Superior temporal gyrus (tissue), 1 donor: ENCODE data around the gene TRPC6.
"Not testable (repeated sequence)": the region's sequence is repeated elsewhere in the genome, so short reads cannot be mapped to it uniquely, and the experiment has no call there.

ENCODE experiments used
- DNase-seq: peaks from one replicate; pipeline ENCODE4 v3.0.0-alpha.2; 2016; ENCODE audit errors: extremely low spot score

TRPC6 gene

DNA sequence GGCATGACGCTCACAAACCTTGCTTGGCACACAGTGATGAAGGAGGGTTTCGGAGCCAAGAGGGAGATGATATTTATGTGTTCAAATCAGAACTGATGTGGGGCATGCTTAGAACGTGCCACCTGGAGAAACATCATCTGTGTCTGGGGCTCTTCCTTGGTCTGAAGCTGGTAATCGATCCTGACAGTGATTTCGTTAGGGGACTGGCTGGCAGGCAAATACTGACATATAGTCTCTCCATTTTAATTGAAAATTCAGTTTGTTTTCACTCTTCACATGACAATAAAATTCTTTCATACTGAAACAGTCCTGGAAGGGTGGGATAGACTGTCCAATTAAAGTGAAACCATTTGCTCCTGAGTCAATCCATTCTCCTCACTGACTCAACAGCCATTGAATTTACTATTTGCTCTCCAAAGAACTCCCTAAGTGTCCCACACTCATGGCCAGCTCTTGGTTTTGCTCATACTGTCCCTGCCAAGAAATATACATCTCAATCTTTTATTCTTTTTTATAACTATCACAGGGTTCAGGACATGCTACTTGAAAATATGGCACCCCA is 134.8 kb downstream of the TRPC6 start:
- DNase-seq, result no peak

DNA sequence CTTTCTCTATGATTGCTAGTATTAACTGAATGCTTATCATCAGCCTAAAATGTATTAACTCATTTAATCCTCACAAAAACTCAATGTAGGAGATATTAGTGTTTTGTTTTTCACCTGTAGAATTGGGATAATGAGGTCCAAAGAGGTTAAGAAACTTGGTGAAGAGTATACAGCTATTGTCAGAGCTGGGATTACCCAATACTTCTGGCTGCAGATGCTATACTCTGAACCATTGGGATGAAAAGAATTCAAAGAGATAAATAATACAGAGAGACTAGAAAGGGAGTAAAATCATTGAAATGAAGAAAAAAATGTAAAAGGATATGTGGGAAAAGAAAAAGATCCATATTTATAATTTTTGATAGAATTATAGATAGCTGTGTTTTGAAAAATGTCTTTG is 137.1 kb downstream of the TRPC6 start:
- DNase-seq, result no peak

- DNase-seq, result no peak
Observed at GRCh38 chr11:101446238-101446637, 137.6 kb downstream of the TRPC6 start.

- DNase-seq, result no peak
Observed at GRCh38 chr11:101445761-101446160, 138.0 kb downstream of the TRPC6 start.

GRCh38 chr11:101444851-101445250 is 139.0 kb downstream of the TRPC6 start:
- DNase-seq, result no peak

- no peak for DNase-seq
Observed at GRCh38 chr11:101444164-101444563, 139.6 kb downstream of the TRPC6 start.

GRCh38 chr11:101442936-101443521 is 140.8 kb downstream of the TRPC6 start:
- DNase-seq, result no peak

DNA sequence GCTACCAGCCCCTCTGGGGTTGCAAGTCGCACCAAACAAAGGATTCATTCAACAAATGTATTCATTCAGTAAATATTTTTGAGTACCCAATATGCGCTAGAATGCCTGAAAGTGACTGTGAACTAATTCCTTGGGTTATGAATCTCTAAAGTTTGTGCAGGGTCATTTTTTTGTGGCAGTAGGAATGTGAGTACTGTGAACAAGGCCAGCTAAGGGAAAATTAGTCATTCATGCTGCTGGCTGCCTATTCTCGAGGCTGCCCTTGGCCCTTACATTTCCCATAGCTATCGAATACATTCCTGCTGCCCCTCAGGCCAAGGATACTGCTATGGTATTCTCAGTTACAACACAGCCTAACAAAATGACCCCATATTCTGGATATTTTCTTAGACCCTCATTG is 141.6 kb downstream of the TRPC6 start:
- no peak for DNase-seq

DNA sequence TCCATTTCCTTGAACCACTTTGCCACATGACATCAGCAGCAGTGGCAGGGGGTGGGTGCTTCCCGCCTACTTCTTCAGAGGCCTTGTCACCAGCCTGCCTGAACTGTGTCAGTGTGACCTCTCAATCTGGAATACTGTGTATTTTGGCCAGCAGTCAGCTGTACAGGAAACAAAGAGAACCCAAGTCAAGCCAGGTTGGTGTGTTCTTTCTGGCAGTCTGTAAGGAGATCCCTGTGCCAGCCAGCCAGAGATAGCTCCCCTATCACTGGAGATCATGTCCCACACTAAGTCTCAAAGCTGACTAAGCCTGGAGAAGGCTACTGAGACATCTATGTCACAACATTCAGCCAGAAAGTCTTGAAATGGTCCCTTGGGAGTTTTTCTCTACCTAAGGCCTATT is 142.1 kb downstream of the TRPC6 start:
- no peak for DNase-seq

DNA sequence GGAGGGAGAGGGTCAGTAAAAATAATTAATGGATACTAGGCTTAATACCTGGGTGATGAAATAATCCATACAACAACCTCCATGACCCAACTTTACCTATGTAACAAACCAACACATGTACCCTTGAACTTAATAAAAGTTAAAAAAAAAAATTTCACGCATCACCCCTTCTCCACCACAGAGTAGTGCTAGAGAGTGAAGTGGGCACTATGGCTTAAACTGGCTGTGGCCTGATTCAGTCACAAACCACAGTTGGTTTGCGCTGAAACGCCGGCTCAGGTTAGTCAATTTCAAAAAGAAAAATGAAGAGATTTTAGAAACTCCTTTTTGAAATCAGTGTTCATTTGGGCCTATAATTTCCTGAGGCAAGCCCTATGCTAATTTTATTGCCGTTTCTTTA is 144.3 kb downstream of the TRPC6 start:
- no peak for DNase-seq

DNA sequence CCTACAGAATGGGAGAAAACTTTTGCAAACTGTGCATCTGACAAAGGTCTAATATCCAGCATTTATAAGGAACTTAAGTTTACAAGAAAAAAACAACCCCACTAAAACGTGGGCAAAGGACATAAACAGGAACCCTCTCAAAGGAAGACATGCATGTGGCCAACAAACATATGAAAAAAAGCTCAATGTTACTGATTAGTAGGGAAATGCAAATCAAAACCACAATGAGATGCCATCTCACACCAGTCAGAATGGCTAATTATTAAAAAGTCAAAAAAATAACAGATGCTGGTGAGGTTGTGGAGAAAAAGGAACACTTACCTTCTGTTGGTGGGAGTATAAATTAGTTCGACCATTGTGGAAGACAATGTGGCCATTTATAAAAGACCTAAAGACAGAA is 145.1 kb downstream of the TRPC6 start:
- DNase-seq, result not testable (repeated sequence)

DNA sequence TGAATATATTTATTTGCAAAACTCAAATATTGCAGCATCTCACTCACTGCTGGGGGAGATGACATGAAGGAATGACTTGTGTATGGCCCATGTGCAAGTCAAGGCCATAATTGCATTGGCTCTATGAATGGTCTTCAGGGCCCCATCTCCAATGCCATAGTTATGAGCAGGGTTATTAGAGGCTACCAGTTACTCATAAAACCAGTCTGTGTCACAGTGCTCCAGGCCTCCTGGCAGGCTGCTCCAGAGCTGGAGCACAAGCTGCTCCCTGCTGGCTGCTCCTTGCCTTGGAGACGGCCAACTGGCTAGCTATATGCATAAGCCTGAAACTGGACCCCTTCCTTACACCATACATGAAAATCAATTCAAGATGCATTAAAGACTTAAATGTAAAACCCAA is 145.7 kb downstream of the TRPC6 start:
- DNase-seq, result no peak

DNA sequence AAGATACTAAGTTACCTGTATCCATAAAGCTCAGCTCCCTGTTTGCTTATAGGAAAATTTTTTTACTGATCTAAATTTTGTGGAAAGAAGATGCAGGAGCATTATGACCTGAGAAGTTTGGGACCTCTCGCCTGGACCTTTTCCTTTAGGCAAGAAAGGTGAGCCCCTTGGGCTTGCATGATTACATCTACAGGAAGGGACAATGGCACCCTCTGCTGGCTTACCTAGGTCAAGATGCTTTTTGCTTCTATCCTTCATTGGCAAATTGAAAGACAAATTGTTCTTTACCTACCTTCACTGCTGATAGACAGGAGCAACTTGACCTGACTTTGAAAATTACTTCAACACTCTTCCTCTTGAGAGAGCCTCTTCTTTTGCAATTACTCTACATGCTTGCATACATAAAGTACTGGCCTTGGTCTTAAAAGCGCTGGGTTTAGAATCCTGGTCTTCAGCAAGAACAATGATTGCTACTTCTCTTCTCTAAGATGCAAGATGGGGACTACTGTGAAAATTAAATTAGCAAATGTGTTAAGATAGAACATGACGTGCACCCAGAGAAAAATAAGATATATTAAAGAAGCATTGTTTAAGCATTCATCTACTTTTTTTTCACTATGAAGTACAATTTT is 147.2 kb downstream of the TRPC6 start:
- DNase-seq, result no peak

- no peak for DNase-seq
Observed at GRCh38 chr11:101435408-101435973, 148.3 kb downstream of the TRPC6 start.

DNA sequence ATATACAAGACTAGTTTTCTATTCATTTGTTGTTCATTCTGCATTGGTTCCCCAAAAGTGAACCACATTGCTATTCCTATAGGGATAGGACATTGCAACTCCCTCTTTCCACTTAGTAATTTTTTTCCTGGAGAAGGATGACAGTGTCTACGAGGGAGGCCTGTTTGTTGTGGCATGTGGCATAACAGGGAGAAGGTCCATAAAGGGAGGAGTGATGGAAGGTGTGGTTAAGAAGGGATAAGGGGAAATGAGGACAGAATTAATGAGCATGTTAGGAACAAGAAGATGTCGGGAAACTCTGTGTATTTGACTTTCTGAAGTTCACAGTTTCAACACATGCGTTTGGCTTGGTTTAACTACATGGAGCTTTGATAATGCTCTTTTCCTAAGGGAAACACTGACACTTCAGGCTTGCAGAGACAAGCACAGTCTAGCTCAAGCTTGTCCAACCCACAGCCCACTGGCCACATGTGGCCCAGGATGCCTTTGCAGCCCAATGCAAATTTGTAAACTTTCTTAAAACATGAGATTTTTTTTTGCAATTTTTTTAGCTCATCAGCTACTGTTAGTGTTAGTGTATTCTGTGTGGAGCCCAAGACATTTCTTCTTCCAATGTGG is 149.7 kb downstream of the TRPC6 start:
- DNase-seq, result no peak

GRCh38 chr11:101433151-101433550 is 150.7 kb downstream of the TRPC6 start:
- DNase-seq, result no peak

GRCh38 chr11:101429703-101430540 is 153.9 kb downstream of the TRPC6 start:
- DNase-seq, result no peak

DNA sequence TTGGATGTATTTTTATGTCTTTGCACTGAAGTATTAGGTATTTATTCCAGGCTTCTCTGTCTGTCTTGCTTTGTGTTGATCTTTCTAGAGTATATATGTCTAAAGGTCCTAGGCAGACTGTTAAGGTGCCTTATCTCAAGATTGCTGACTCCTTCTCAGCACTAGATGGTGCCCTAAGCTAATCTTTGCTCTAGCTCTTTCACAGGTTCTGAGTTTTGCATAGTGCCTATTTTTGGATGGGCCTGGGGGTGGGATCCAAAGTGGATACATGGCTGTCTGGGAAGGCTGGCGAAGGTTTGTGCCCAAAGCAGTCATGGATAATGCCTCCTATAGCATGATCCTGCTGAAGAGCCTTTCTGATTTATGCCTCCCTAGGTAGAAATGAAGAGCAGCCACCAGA is 154.9 kb downstream of the TRPC6 start:
- DNase-seq, result no peak

- DNase-seq, result no peak
Observed at GRCh38 chr11:101407324-101407723, 176.5 kb downstream of the TRPC6 start.
